RWPE2 (cell line): ENCODE measurements around the gene IL32.

ENCODE experiments used
- ATAC-seq: fragments of 200-7000 bp; cut with Tn5 transposase; 3 replicates; pipeline ENCODE4 v1.9.1; 2021; ENCODE audit warnings: low read depth
- DNase-seq: peaks from one replicate; pipeline ENCODE4 v3.0.0-alpha.2; 2020; ENCODE audit warnings: low spot score
- H3K27ac ChIP-seq: fragments of 450-650 bp; 2 replicates; pipeline ENCODE4 v1.5.1; 2017; ENCODE audit warnings: mild to moderate bottlenecking; ENCODE audit not compliant: poor library complexity, severe bottlenecking
- H3K27me3 ChIP-seq: fragments of 250-450 bp; sonication (Bioruptor Pico); 2 replicates; pipeline ENCODE4 v1.5.1; 2021; ENCODE audit warnings: mild to moderate bottlenecking, moderate library complexity; ENCODE audit not compliant: insufficient read depth, poor library complexity, severe bottlenecking
- H3K36me3 ChIP-seq: fragments of 250-450 bp; sonication (Bioruptor Pico); 2 replicates; pipeline ENCODE4 v1.5.1; 2020; ENCODE audit warnings: low read depth, mild to moderate bottlenecking, moderate library complexity
- H3K4me1 ChIP-seq: fragments of 250-450 bp; sonication (Bioruptor Pico); 2 replicates; pipeline ENCODE4 v1.5.1; 2021; ENCODE audit warnings: mild to moderate bottlenecking, moderate library complexity; ENCODE audit not compliant: insufficient read depth, poor library complexity, severe bottlenecking
- H3K4me3 ChIP-seq: fragments of 250-450 bp; sonication (Bioruptor Pico); 2 replicates; pipeline ENCODE4 v1.5.1; 2021; ENCODE audit warnings: mild to moderate bottlenecking, moderate library complexity; ENCODE audit not compliant: severe bottlenecking
- H3K9me3 ChIP-seq: fragments of 250-450 bp; sonication (Bioruptor Pico); 2 replicates; pipeline ENCODE4 v1.5.1; 2021; ENCODE audit warnings: mild to moderate bottlenecking, moderate library complexity; ENCODE audit not compliant: severe bottlenecking
- CTCF ChIP-seq: fragments of 450-650 bp; IDR thresholded peaks from one replicate; pipeline ENCODE4 v1.5.1; 2017; ENCODE audit warnings: mild to moderate bottlenecking, moderate library complexity; ENCODE audit not compliant: poor library complexity, severe bottlenecking

Gene IL32

GRCh38 chr16:3106205-3106928 lies 40.9 kb downstream of the IL32 start:
- Histone ChIP-seq H3K9me3 (no peaks in the 10 kb centered on the region), H3K4me1 (peaks cover 4% of the 10 kb centered on the region), H3K27ac (peak overlapping the region; percentile 33), H3K27me3 (no peaks in the 10 kb centered on the region), H3K36me3 (no peaks in the 10 kb centered on the region), H3K4me3 (peak overlapping the region; percentile 49)
- no peak for TF ChIP-seq CTCF
- DNase-seq (peak; percentile 92), ATAC-seq (peak; percentile 95)

DNA sequence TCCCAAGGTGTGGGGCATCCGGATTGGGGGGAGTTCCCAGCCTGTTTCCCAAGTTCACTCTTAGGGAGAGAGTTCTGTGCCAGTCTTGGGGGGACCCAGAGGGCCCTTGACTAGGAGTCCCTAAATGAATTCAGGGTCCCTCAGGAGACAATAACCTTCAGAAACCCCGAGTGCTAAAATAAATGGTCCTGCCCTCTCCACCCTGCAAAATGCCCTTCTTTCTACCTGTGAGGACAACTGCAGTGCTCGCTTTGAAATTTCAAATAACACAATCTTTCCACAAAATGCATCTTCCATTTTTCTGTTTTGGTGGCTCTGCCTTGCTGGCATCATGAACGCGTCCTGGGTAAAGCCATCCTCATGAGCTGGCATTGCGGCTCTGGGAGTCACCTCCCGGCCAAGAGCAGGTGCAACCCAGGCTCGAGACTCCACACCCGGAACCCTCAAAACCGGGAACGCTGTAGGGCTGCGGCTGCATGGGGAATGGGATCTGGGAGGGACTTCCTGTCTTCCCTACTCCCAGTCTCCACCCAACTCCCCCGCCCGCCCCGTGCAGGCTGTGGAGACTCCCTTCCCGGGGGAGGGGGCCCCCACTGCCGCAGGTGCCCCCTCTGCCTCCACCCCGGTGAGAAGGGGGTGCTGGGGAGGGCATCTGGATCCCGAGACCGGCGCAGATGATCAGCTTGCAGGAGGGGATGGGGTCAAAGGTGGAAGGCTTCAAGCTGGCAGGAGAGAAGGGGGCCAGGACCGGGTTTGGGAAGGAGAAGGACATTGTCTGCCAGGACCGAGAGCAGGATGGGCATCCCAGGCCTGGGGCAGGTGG lies 46.8 kb downstream of the IL32 start, which contains the start of gene ZNF205:
Gene ZNF205 (plus strand): TSS at position 529 of the 823 bp plus-strand sequence. CDS start 845 bp downstream, outside the sequence.
- peak within 1 kb of the TSS; percentile 19 for H3K27ac ChIP-seq
- TF ChIP-seq CTCF = no peak

DNA sequence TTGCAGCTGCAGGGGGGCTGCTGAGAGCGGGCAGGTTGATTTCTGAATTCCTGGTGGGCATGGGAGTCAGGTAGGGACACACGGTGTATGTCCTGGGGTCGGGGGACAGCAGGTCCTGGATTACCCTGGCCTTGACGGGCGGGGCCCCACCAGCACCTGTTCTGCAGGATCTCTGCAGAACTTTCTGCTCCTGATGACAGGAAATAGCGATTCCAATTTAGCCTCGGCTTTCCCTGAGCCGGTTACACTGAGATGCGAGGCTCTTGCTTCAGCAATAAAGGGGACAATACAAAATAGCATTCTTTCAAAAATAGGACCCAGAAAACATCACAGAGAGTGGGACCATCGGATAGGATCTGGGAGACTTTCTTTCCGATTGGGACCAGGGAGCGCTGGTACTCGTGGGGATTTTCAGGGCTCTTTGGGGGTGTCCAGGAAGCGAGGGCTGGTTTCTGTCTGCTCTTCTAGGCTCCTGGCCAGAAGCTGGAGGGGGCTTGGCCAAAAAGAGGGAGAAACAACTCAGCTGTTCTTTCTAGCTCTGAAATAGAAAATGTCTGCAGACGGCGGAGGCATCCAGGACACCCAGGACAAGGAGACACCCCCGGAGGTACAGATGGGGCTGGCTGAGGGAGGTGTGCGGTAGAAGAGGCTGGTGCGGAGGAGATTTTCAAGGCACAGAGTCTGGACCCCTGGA lies 47.6 kb downstream of the IL32 start:
- Histone ChIP-seq H3K27ac (peak overlapping the region; percentile 19), H3K36me3 (peaks cover 32% of the 10 kb centered on the region), H3K9me3 (no peaks in the 10 kb centered on the region), H3K4me1 (peaks cover 5% of the 10 kb centered on the region), H3K4me3 (peak overlapping the region; percentile 87), H3K27me3 (no peaks in the 10 kb centered on the region)
- ATAC-seq = no peak
- DNase-seq = no peak
- TF ChIP-seq CTCF = no peak

More for the DNA sequence above, 46.8 kb downstream of the IL32 start, which contains the start of gene ZNF205:
- Histone ChIP-seq H3K4me3 (peak within 1 kb of the TSS; percentile 87), H3K4me1 (peaks cover 5% of the 10 kb centered on the region), H3K9me3 (no peaks in the 10 kb centered on the region), H3K27me3 (no peaks in the 10 kb centered on the region), H3K36me3 (peaks cover 29% of the 10 kb centered on the region)
- ATAC-seq (peak; percentile 97), DNase-seq (no peak)

GRCh38 chr16:3113765-3114479 lies 48.5 kb downstream of the IL32 start:
- DNase-seq (no peak), ATAC-seq (no peak)
- TF ChIP-seq CTCF = no peak
- H3K9me3 ChIP-seq = no peaks in the 10 kb centered on the region
- H3K4me1 ChIP-seq = peaks cover 5% of the 10 kb centered on the region
- peak overlapping the region; percentile 87 for H3K4me3 ChIP-seq
- no peak overlapping the region for H3K27ac ChIP-seq
- H3K36me3 ChIP-seq = peaks cover 32% of the 10 kb centered on the region
- H3K27me3 ChIP-seq = no peaks in the 10 kb centered on the region
